Endodermal cell (in vitro differentiated cells): ENCODE measurements around the gene MTR. TPM values are rescaled to one million over a fixed set of nuclear protein-coding genes. Genes with fewer than 3 reads are reported as not detected.

Source experiments
- DNase-seq: peaks from one replicate; pipeline ENCODE4 v3.0.0-alpha.2; 2017
- H3K27ac ChIP-seq: 2 replicates; pipeline ENCODE4 v1.5.1; 2013; ENCODE audit warnings: mild to moderate bottlenecking, low read depth, low read length, moderate library complexity
- H3K27me3 ChIP-seq: 2 replicates; pipeline ENCODE4 v1.6.1; 2013; ENCODE audit warnings: mild to moderate bottlenecking, low read length, moderate library complexity; ENCODE audit not compliant: insufficient read depth, control insufficient read depth, poor library complexity, severe bottlenecking
- H3K36me3 ChIP-seq: 2 replicates; pipeline ENCODE4 v1.7.0; 2013; ENCODE audit warnings: mild to moderate bottlenecking, low read length, moderate library complexity; ENCODE audit not compliant: control insufficient read depth, insufficient read depth
- H3K4me1 ChIP-seq: one replicate; pipeline ENCODE4 v1.7.0; 2013; ENCODE audit warnings: low read length; ENCODE audit not compliant: control insufficient read depth, insufficient read depth
- H3K4me3 ChIP-seq: 2 replicates; pipeline ENCODE4 v1.5.1; 2013; ENCODE audit warnings: mild to moderate bottlenecking, low read length, moderate library complexity
- H3K9ac ChIP-seq: 2 replicates; pipeline ENCODE4 v1.6.1; 2013; ENCODE audit warnings: mild to moderate bottlenecking, low read length, moderate library complexity; ENCODE audit not compliant: poor library complexity, severe bottlenecking; ENCODE audit errors: extremely low read depth
- H3K9me3 ChIP-seq: 2 replicates; pipeline ENCODE4 v1.6.1; 2013; ENCODE audit warnings: mild to moderate bottlenecking, low read length, moderate library complexity; ENCODE audit not compliant: control insufficient read depth
- H3K27ac Mint-ChIP-seq: 2 replicates; pipeline ENCODE4 v1.8.0; 2020; ENCODE audit warnings: mixed read lengths
- H3K27me3 Mint-ChIP-seq: 2 replicates; pipeline ENCODE4 v1.8.0; 2021; ENCODE audit warnings: mild to moderate bottlenecking, mixed read lengths; ENCODE audit not compliant: insufficient read depth
- H3K36me3 Mint-ChIP-seq: 2 replicates; pipeline ENCODE4 v1.8.0; 2020; ENCODE audit warnings: low read depth, mixed read lengths
- H3K4me1 Mint-ChIP-seq: 2 replicates; pipeline ENCODE4 v1.8.0; 2020; ENCODE audit warnings: mixed read lengths
- H3K4me3 Mint-ChIP-seq: 2 replicates; pipeline ENCODE4 v1.8.0; 2020; ENCODE audit warnings: mild to moderate bottlenecking, moderate library complexity, mixed read lengths
- H3K9me3 Mint-ChIP-seq: 2 replicates; pipeline ENCODE4 v1.8.0; 2020; ENCODE audit warnings: mild to moderate bottlenecking, mixed read lengths
- WGBS, 2 experiments: methylation state at CpG; one replicate each; pipeline versions ENCODE4 v1.1.5 to v1.1.7; 2013; ENCODE audit warnings: missing lambda C conversion rate in 2 of 2, mixed read lengths in 1 of 2; ENCODE audit not compliant: insufficient coverage in 1 of 2, insufficient read length in 1 of 2; 5-methylcytosine and 5-hydroxymethylcytosine counted together
- total RNA-seq, 2 donors: library from RNA; stranded (reverse); fragmentation: NEBNext Ultra II Directional in 1 of 2; extraction: Animal tissue kit (Norgen Biotek cat#: 25700) in 1 of 2; gene quantifications; 2 replicates in 1 of 2; 3 replicates in 1 of 2; pipeline ENCODE4 v1.2.1, GENCODE V29; 2021
- TF ChIP-seq, protein P1 (sequence below): fragments of 200-600 bp; sonication (generic); conservative IDR thresholded peaks from 2 replicates; pipeline ENCODE4 v1.5.0; 2021; ENCODE audit warnings: antibody characterized with exemption, mild to moderate bottlenecking

MTR gene
- total RNA-seq, 2 donors from 2014 or later, result 28.5 to 29.5 TPM

DNA sequence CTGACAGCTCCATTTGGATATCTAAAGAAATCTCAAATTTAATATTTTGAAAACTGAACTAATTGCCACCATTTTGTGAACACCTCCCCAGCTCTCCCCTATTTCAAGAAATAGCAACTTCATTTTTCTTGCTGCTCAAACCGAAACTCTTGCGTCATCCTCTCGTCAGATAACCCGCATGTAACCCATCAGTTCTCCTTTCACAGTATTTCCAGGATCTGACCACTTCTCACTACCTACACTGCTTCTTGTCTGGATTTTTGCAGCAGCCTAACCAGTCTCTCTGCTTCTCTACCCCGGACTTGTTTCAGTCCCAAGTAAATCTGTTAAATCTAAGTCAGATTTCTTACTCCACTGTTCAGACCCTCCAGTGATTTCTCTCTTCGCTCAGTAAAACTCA, 75.6 kb downstream of the MTR start:
- WGBS, 2 experiments, result 94 to 95% methylated on average over 6 of the region's 6 CpGs
- H3K9me3 Mint-ChIP-seq, result no peaks in the 10 kb centered on the region

DNA sequence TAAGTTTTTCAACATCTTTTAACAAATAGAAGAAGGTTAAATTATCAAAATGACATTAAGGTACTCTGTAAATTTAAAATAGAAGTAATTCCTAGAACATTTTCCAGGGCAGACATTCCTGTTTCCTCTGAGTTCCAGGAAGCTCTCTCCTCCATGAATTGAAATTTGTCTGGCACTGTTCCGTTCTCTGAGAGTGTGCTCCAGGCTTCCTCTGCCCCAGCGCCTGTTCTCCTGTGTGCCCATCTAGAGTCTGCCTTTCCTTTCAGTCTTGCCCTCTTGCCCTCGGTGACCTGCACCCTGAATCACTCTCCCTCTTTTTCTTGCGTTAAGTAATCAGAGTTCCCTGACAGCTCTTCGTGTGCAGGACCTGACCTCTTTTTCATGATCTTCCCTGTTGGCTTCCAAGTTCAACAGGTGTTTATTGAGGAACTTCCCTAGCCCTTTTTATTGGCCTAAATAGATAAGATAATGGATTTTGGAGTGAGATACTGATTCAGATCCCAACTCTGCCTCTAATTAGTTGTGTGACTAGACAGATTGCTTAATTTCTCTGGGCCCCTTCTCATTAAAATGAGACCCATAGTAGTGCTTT, 77.1 kb downstream of the MTR start:
- Mint-ChIP-seq H3K27ac (no peak overlapping the region), H3K9me3 (no peaks in the 10 kb centered on the region), H3K27me3 (no peaks in the 10 kb centered on the region), H3K36me3 (peaks cover 25% of the 10 kb centered on the region), H3K4me1 (peaks cover 4% of the 10 kb centered on the region), H3K4me3 (no peak overlapping the region)
- H3K27me3 ChIP-seq, result no peaks in the 10 kb centered on the region
- DNase-seq, result no peak
- 93 to 100% methylated on average over 2 to 5 of the region's 5 CpGs for WGBS, 2 experiments
- no peak overlapping the region for H3K27ac ChIP-seq
- peaks cover 2% of the 10 kb centered on the region for H3K9me3 ChIP-seq
- no peaks in the 10 kb centered on the region for H3K36me3 ChIP-seq
- peaks cover 2% of the 10 kb centered on the region for H3K4me1 ChIP-seq
- no peak overlapping the region for H3K4me3 ChIP-seq
- no peak overlapping the region for H3K9ac ChIP-seq
- TF ChIP-seq, protein P1, sequence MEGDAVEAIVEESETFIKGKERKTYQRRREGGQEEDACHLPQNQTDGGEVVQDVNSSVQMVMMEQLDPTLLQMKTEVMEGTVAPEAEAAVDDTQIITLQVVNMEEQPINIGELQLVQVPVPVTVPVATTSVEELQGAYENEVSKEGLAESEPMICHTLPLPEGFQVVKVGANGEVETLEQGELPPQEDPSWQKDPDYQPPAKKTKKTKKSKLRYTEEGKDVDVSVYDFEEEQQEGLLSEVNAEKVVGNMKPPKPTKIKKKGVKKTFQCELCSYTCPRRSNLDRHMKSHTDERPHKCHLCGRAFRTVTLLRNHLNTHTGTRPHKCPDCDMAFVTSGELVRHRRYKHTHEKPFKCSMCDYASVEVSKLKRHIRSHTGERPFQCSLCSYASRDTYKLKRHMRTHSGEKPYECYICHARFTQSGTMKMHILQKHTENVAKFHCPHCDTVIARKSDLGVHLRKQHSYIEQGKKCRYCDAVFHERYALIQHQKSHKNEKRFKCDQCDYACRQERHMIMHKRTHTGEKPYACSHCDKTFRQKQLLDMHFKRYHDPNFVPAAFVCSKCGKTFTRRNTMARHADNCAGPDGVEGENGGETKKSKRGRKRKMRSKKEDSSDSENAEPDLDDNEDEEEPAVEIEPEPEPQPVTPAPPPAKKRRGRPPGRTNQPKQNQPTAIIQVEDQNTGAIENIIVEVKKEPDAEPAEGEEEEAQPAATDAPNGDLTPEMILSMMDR, result no peak

More for the DNA sequence above, 75.6 kb downstream of the MTR start:
- Histone ChIP-seq H3K4me3 (no peak overlapping the region), H3K27ac (no peak overlapping the region), H3K36me3 (no peaks in the 10 kb centered on the region), H3K27me3 (no peaks in the 10 kb centered on the region), H3K4me1 (no peaks in the 10 kb centered on the region), H3K9me3 (peaks cover 12% of the 10 kb centered on the region), H3K9ac (no peak overlapping the region)
- no peak for DNase-seq
- H3K4me1 Mint-ChIP-seq, result peaks cover 4% of the 10 kb centered on the region
- TF ChIP-seq, protein P1, result no peak
- no peak overlapping the region for H3K27ac Mint-ChIP-seq
- peaks cover 33% of the 10 kb centered on the region for H3K36me3 Mint-ChIP-seq
- H3K4me3 Mint-ChIP-seq, result no peak overlapping the region
- H3K27me3 Mint-ChIP-seq, result no peaks in the 10 kb centered on the region

DNA sequence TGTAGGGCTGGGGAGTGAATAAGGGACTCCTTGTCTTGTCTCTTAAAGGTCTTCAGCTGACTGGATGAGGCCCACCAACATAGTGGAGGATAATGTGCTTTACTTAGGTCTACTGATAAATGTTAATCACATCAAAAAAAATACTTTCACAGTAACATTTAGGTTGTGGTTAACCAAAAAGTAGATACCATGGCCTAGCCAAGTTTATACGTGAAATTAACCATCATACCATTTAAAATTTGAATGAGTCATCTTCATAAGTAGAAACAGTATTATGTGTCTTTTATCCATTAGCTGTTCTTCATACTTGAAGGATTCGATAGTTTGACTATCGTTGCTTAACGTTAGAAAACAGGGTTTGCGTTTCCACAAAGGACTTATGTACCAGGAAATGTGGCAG, 80.9 kb downstream of the MTR start:
- no peak overlapping the region for H3K4me3 ChIP-seq
- no peak overlapping the region for H3K27ac Mint-ChIP-seq
- H3K9me3 Mint-ChIP-seq, result no peaks in the 10 kb centered on the region
- H3K36me3 Mint-ChIP-seq, result peaks cover 25% of the 10 kb centered on the region
- H3K9me3 ChIP-seq, result no peaks in the 10 kb centered on the region
- H3K27me3 ChIP-seq, result no peaks in the 10 kb centered on the region
- no peaks in the 10 kb centered on the region for H3K27me3 Mint-ChIP-seq
- peaks cover 4% of the 10 kb centered on the region for H3K4me1 Mint-ChIP-seq
- H3K9ac ChIP-seq, result no peak overlapping the region
- H3K36me3 ChIP-seq, result peaks cover 4% of the 10 kb centered on the region
- H3K27ac ChIP-seq, result no peak overlapping the region
- TF ChIP-seq, protein P1, result no peak
- H3K4me3 Mint-ChIP-seq, result no peak overlapping the region
- H3K4me1 ChIP-seq, result peaks cover 2% of the 10 kb centered on the region
- DNase-seq, result no peak
- WGBS, 2 experiments, result 95 to 100% methylated on average over 4 to 5 of the region's 5 CpGs
